Stimulated activated CD8-positive, alpha-beta memory T cell treated with anti-CD3 and anti-CD28 coated beads, Interleukin-7, amount 100 ng/mL, for 48 hours (primary cell): Measurements from ENCODE around the gene KLHDC10.
"Not testable (repeated sequence)": the region's sequence is repeated elsewhere in the genome, so short reads cannot be mapped to it uniquely, and the experiment has no call there.

ENCODE experiments used
- DNase-seq, 2 donors: peaks; one replicate each; pipeline ENCODE4 v3.0.0-alpha.2; 2020; ENCODE audit warnings: low read depth in 1 of 2; ENCODE audit errors: extremely low read depth in 1 of 2

Gene KLHDC10

DNA sequence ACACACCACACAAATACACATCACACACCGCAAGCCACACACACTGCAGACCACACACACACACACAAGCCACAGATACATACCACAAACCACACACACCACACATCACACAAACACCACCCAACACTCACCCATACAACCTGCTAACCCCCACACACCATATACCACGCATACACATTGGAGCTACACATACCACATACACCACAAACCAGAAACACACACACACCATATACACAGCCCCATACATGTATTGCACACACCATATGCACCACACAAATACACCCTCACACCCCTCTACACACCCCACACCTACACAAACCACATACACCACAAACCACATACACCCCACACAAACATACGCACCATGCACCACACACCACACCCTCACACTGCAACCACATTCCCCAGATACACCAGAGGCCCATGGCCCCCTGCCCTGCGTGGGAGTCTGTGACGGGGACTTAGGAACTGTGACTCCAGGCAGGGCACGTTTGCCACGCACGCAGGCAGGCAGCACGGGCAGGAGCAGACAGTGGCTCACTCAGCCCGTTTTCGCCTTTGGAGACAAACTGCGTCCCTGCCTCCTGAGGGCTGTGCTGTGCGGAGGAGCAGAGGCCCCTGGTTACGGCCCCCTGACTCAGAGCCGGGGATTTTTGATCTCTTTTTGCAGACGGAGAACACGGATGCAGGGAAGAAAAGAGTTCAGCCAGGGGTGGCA is 82.3 kb downstream of the KLHDC10 start:
- DNase-seq = no peak

DNA sequence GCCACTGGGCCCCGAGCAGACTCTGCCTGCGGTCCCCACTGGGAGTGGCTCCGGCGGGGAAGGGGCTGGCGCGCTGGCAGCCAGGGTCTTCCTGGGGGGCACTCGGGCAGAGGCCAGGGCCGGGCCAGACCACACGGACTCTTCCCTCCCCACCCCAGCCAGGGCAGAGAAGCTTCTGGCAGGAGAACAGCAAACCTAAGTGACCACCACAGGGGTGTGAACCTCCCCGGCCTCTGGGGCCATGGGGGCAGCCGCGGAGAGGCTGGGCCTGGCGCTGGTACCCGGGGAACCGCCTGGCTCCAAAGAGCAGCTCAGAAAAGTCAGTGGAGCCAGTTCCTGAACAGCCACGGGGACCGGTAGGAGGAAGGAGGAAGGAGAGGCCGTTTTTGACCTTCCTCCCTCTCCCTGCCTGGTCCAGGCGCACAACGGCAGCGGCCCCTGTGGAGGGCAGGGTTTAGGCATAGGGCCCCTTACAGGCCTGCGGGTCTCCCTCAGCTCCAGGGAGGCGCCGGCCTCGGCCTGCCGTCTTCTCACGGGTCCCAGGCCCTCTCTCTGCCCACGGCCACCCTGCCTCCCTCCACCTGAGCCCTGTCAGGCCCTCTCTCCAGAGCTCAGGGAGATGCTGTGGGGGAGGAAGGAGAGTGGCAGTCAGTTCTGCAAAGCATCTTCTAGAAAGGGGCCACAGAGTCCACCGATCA is 83.0 kb downstream of the KLHDC10 start:
- no peak for DNase-seq

GRCh38 chr7:130154131-130154500 is 83.8 kb downstream of the KLHDC10 start:
- no peak for DNase-seq

DNA sequence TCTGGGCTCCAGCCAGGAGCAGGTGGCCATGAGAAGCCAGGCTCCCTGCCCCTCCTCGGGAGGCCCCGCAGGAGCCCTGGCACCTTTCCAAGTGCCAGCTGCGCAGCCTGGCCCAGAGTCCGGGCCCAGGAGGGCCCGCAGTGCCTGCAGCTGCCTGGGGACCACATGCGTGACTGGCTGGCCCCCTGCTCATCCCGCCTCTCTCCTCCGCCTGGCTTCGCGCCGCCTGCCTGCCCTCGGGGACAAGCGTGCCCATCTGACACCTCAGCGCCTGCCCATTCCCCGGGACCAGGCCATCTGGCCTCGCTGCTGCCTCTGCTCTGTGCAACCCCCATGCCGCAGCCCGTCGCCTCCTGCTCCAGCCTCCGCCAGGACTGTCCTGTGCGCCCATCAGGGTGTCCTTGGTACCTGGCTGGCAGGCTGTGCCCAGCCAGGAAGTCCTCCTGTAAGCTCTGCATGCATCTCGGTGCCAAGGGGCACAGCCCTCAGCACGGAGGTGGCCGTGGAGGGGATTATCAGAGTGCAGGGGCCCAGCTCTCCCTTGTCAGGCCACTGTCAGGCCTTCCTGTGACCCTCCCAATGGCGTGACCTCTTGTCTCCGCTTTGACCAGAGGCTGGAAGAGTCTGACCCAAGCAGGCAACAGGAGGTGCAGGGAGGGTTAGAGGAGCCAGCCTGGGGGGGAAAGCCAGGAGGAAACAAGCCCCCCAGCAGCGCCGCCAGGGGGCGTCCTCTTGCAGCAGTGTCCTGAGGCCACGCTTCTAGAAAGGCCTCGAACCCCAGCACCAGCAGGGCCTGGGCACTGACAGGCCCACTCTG is 84.4 kb downstream of the KLHDC10 start:
- DNase-seq = no peak

DNA sequence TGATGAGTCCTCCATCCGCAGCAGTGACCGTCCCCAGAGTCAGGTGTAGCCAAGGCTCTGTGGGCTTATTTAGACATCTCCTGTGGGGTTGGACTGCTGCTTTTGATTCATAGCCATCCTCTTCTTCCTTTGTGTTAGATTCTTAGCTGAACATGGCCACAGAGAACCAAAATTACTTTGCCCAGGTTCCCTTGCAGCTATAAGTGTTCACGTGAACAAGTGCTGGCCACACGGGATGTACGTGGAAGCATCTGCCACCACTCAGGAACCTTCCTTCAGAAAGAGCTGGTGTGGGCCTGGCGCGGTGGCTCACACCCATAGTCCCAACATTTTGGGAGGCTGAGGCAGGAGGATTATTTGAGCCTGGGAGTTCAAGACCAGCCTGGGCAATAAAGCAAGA is 85.8 kb downstream of the KLHDC10 start:
- DNase-seq = no peak

DNA sequence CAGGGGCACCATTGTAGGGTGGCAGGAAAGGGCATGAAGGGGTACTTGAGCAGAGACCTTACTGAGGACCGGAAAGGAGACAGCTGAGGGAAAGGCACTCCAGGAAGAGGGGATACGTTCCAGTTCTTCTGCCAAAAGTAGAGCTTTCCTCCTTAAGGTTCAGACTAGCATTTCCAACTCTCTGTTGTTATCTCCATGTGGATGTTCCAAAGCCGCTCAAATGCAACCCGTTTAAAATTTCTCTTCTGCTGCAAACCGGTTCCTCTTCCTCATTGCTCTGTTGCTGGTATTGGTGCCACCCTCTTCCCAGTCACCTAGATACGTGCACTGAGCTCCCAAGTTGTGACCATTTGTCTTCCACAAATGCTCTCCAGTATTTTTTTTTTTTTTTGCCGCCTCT is 87.4 kb downstream of the KLHDC10 start:
- DNase-seq = no peak

DNA sequence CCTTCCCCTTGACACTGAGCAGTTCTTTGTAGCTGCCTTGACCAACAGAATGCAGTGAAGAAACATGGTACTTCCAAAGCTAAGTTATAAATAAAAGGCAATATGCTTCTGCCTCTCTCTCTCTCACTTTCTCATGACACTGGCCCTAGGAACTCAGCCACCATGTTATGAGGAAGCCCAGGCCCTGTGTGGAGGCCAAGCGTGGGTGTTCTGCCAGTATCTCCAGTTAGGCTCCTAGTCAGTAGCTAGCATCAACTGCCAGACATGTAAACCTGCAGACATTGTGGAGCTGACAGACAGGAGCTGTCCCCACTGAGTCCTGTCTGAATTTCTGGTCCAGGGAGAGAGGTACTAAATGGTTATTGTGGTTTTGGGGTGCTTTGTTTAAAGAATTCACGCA is 89.7 kb downstream of the KLHDC10 start:
- DNase-seq = no peak

GRCh38 chr7:130160455-130160854 is 90.1 kb downstream of the KLHDC10 start:
- DNase-seq = no peak

- DNase-seq = no peak
Measured at GRCh38 chr7:130162196-130162595, 91.9 kb downstream of the KLHDC10 start.

- no peak for DNase-seq
Measured at GRCh38 chr7:130174237-130174959, 104.1 kb downstream of the KLHDC10 start.

GRCh38 chr7:130178251-130178650 is 107.9 kb downstream of the KLHDC10 start:
- no peak for DNase-seq

DNA sequence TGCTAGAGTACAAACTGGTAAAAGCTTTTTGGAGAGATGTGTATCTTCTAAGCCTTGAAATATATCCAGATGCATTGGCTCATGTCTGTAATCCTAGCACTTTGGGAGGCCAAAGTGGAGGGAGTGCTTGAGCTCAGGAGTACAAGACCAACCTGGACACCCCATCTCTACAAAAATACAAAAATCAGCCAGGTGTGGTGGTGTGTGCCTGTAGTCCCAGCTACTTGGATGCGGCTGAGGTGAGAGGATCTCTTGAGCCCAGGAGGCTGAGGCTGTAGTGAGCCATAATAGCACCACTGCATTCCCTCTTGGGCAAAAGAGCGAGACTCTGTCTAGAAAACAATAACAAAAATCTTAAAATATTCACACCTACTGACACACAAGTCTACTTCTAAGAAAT is 109.3 kb downstream of the KLHDC10 start:
- no peak for DNase-seq

DNA sequence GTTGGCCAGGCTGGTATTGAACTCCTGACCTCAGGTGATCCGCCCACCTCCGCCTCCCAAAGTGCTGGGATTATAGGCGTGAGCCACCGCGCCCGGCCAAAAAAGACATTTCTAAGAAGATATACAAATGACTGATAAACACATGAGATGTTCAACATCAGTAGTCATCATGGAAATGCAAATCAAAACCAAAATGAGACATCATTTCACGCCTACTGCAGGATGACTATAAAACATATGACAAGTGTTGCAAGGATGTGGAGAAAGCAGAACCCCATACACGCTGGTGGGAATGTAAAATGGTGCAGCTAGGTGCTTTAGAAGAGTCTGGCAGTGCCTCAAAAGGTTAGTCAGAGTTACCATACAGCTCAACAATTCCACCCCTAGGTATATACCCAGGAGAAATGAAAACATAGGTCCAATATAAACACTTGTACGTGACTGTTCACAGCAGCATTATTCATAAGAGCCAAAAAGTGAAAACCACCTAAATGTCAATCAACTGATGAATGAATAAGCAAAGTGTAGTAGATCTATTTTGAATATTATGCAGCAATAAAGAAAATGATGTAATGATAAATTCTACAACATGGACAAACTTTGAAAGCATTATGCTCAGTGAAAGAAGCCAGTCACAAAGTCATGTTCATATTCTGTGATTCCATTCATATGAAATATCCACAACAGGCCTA is 110.4 kb downstream of the KLHDC10 start:
- DNase-seq = peak; percentile 27 to 61

GRCh38 chr7:130181263-130181605 is 110.9 kb downstream of the KLHDC10 start:
- no peak for DNase-seq

DNA sequence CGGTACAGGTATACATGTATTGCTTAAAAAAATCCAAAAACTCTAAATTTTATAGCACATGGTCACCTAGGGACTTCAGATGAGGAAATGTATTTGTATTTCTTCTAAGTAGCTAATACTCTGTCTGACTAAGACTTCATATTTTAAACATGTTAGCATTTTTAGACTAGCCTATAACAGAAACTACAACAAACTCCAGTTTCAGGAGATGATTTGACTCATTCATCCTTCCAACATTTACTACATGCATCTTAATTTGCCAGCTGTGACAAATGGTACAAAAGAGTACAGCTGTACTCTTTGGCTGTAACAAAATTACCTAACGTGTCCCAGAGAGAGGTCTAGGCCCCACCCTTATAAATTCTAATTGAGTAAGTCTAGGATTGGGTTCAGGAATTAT is 112.7 kb downstream of the KLHDC10 start:
- no peak for DNase-seq

DNA sequence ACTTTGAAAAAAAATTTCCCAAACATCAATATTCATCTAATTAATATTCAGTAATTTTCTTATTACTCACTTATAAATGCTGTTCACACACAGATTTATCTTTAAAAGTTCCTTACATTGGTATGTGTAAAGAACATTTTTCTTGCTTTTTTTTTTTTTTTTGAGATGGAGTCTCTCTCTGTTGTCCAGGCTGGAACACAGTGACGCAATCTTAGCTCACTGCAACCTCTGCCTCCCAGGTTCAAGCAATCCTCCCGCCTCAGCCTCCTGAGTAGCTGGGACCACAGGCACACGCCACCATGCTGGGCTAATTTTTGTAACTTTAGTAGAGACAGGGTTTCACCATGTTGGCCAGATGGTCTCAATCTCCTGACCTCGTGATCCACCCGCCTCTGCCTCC is 114.0 kb downstream of the KLHDC10 start:
- not testable (repeated sequence) for DNase-seq
